Activated T-cell treated with anti-CD3 and anti-CD28 coated beads for 48 hours (primary cell): ENCODE results near the gene PRR15.

Source experiments
- DNase-seq: peaks from one replicate; pipeline ENCODE4 v3.0.0-alpha.2; 2020; ENCODE audit warnings: low read depth

The PRR15 gene

GRCh38 chr7:29569648-29570047 lies 6.0 kb downstream of the PRR15 start:
- no peak for DNase-seq

- DNase-seq: no peak
Observed at GRCh38 chr7:29572558-29572957, 8.9 kb downstream of the PRR15 start.

GRCh38 chr7:29573567-29573966 lies 9.9 kb downstream of the PRR15 start:
- DNase-seq: no peak

- DNase-seq: no peak
Observed at GRCh38 chr7:29574659-29575058, 11.0 kb downstream of the PRR15 start.

- DNase-seq: no peak
Observed at GRCh38 chr7:29587195-29587808, 23.7 kb downstream of the PRR15 start.

- no peak for DNase-seq
Observed at GRCh38 chr7:29588212-29588611, 24.6 kb downstream of the PRR15 start.

GRCh38 chr7:29588900-29589696 lies 25.5 kb downstream of the PRR15 start:
- DNase-seq: no peak

GRCh38 chr7:29592866-29593265 lies 29.2 kb downstream of the PRR15 start:
- DNase-seq: no peak

- DNase-seq: no peak
Observed at GRCh38 chr7:29593459-29593858, 29.8 kb downstream of the PRR15 start.

GRCh38 chr7:29596593-29597178 lies 33.1 kb downstream of the PRR15 start:
- no peak for DNase-seq

GRCh38 chr7:29597266-29597665 lies 33.6 kb downstream of the PRR15 start:
- no peak for DNase-seq

- no peak for DNase-seq
Observed at GRCh38 chr7:29598137-29598536, 34.5 kb downstream of the PRR15 start.

GRCh38 chr7:29598613-29599012 lies 35.0 kb downstream of the PRR15 start:
- DNase-seq: no peak

GRCh38 chr7:29599026-29599425 lies 35.4 kb downstream of the PRR15 start:
- DNase-seq: no peak

GRCh38 chr7:29600661-29601060 lies 37.0 kb downstream of the PRR15 start:
- DNase-seq: no peak

GRCh38 chr7:29604052-29604451 lies 40.4 kb downstream of the PRR15 start:
- no peak for DNase-seq

- DNase-seq: no peak
Observed at GRCh38 chr7:29604702-29605101, 41.1 kb downstream of the PRR15 start.

GRCh38 chr7:29605671-29606070 lies 42.0 kb downstream of the PRR15 start:
- no peak for DNase-seq

GRCh38 chr7:29606287-29606721 lies 42.7 kb downstream of the PRR15 start:
- DNase-seq: no peak

GRCh38 chr7:29606830-29607229 lies 43.2 kb downstream of the PRR15 start:
- DNase-seq: no peak

- no peak for DNase-seq
Observed at GRCh38 chr7:29607259-29607658, 43.6 kb downstream of the PRR15 start.

- no peak for DNase-seq
Observed at GRCh38 chr7:29607889-29608288, 44.3 kb downstream of the PRR15 start.
